GM04504 (cell line): ENCODE data around the gene FRMD3.

Experiments
- DNase-seq: peaks from one replicate; pipeline ENCODE4 v3.0.0-alpha.2; 2012; ENCODE audit warnings: low read depth

The FRMD3 gene

GRCh38 chr9:83281306-83282255 is 256.6 kb downstream of the FRMD3 start:
- DNase-seq, result peak; percentile 39

GRCh38 chr9:83280790-83281189 is 257.4 kb downstream of the FRMD3 start:
- no peak for DNase-seq

DNA sequence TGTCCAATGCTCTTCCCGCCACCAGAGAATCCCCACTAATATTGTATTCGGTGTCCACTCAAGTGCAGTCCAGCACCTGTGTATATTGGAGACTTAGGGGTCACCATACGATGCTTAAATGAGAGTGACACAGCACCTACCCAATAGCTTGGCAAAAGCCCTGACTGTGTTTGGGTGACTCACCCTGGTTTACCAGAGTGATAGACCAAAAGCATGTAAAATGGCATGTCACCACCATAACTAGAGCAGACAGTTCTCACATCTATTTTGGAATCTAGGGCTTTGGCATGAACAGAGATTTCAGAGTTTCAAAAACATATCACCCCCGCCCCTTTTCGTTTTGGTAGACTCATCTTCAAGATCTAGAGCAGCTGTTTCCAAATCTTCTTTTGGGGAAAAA is 257.9 kb downstream of the FRMD3 start:
- DNase-seq, result peak; percentile 35

DNA sequence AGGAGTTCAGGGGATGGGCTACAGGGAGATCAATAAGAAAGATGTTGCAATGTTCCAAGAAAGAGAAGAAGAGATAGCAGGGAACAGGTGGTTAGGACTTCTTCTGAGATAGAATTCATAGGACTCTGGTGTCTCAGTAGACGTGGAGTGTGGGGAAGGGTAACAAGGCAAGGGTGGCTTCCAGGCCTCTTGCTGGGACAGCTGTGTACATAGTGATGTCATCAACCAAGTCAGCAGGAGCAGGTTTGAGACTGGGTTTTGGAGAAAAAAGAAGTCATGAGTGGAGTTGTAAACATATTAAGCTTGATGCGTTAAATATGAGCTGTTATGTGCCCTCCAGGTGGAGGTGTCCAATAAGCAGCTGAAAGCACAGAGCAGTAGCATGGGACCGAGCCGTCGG is 263.4 kb downstream of the FRMD3 start:
- DNase-seq, result no peak

- DNase-seq, result no peak
These were observed 266.5 kb downstream of the FRMD3 start for GRCh38 chr9:83271665-83272071.

DNA sequence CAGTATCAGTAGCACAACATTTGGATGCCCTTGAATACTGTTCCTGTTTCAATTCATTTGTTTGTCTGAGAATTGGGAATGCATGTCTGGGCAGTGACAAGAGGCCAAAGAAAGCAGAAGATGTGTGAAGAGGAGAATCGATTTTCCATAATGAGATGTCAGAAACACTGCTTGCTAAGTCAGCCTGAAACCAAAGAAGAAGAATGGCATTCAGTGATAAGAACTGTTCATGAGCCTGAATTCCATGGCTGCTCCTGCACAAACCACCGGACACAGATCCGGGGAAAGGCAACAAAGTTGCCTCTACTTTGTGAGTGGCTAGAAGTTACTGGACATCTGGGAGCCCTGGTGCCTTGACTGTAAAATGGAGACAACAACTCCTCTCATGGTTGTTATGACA is 268.1 kb downstream of the FRMD3 start:
- no peak for DNase-seq

- DNase-seq, result no peak
These were observed 270.5 kb downstream of the FRMD3 start for GRCh38 chr9:83267741-83268140.

DNA sequence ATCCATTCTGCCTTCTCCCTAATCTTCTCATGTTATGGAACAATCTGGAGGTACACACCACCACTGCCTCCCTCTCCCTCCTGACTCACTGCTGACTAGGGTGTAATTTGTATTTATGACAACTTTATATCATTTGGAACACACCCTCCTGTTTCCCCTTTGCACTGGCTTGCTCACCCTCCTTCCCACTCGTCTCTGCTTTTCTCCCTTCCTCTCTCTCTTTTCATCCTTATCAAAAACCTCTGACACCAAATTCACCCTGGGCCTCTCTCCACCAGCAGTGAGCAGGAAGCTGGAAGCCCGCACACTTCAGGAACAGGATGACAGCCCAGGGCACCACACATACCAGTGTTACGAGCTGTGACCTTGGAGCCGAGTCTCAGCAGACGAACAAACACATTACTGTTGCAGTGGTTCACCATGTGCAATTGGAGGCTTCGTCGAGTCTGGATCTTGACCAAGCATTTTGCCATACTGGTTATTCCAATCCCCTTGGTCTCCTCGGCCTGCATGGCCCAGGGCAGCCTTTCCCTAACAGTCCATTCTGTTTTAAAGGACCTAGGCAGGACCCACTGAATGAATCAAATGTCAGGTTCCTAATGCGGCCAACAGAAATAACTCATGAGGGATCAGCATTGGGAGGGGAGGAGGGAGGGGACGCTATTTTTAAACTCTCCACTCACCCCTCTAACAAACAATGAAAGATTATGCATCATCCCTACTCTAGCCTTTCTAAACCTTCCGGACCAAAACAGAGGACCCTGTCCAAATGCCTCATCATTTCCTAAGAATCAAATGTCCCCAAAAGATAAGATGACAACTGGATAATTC is 271.3 kb downstream of the FRMD3 start:
- DNase-seq, result peak; percentile 6

GRCh38 chr9:83266331-83266665 is 271.9 kb downstream of the FRMD3 start:
- no peak for DNase-seq

DNA sequence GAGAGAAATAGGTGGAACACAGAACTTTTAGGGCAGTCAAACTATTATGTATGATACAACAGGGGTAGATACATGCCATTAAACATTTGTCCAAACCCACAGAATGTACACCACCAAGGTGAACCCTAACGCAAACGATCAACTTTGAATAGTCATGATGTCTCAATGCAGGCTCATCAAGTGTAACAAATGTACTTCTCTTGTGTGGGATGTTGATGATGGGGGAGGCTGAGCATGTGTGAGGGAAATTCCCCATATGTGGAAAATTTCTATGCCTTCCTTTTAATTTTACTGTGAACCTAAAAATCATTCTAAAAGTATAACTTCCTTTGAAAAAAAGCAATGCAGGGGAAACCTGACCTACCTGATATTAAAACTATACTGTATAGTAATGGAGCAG is 273.9 kb downstream of the FRMD3 start:
- DNase-seq, result no peak

DNA sequence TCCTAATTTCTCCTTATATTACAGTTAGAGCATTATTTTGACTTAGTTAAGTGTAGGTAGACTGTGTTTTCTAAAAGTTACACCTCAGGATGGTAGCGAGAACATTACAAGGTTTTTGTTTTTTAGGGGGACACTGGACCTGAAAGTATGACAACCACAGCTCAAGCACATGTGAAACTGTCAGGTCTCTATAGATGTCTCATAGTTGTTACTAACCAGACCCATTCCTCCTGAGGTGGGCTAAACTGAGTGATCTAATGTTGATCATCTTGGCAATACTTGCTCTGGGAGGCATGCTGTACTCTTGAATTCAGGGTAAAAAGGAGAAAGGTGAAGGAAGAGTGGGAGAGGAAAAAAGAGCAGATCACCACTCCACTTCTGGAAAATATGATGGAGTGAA is 278.6 kb downstream of the FRMD3 start:
- no peak for DNase-seq

DNA sequence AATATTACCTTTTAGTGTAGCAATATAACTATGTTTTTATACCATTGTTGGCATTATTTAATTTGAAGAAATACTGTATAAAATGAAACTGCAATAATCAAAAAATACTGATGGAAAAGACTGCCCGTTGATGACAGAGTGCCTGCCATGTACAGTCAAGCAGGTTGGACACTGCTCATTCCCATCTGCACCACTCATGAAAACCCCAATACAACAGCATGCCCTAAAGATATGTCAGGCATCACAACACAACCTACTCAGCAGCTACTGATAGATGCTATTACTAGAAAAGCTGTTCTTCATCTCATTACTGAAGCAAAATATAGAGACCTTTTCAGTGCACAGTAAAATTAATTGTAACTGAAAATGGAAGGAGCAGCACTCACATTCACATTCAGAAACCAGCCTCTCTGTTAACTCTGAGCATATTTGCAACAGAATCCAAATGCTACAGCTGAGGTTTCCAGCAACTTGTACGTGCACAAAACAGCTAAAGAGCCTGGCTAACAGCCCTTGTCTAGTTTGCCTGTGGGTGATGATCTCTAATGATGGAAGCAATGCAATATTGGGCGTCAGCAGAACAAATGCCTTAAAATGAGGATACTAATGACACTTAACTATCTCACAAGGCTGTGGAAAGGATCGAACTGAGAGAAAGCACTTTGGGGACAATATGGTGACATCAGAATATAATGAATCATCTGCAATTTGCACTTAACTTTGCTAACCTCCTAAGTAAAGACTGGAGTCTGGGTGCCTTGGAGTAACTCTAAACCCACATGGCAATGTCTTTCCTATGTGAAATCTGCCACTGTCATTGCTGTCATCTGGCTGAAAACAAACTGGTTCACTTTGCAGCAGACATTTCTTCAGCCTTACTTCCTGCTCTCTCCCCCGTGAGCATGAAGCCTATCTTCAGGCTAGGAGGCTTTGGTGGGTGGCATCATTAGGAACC is 280.0 kb downstream of the FRMD3 start:
- no peak for DNase-seq

GRCh38 chr9:83247732-83248131 is 290.5 kb downstream of the FRMD3 start:
- DNase-seq, result no peak

DNA sequence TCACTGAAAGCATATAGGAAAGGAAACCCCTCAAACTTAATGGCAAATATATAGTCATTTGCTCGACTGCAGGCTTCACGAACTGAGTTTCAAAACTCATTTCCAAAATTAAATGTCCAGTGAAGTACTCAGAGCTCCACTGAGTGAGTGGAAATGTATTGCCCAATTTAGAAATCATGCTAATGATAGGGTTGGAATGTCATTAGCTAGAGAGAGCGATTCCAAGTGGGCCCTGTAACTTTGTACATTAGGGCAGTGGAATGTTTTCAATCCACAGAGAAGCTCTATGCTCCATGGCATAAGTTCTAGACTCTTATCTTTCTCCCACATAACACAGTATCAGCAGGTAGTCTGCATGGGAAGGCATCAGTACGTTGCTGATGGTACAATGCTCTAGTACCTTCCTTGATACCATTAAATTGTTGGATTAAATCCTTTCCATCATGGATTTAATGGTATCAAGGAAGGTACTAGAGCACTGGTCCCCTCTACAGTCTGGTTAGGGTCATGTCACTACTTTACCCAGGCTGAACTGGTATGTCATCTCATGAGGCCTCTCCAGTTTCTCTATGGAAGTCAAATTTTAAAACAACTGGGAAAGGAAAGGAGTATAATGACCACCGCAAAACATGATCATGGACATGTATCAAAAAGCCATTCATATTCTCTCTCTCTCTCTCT is 292.1 kb downstream of the FRMD3 start:
- no peak for DNase-seq

GRCh38 chr9:83242066-83242465 is 296.1 kb downstream of the FRMD3 start:
- DNase-seq, result no peak

- DNase-seq, result no peak
These were observed 297.5 kb downstream of the FRMD3 start for GRCh38 chr9:83240671-83241070.

DNA sequence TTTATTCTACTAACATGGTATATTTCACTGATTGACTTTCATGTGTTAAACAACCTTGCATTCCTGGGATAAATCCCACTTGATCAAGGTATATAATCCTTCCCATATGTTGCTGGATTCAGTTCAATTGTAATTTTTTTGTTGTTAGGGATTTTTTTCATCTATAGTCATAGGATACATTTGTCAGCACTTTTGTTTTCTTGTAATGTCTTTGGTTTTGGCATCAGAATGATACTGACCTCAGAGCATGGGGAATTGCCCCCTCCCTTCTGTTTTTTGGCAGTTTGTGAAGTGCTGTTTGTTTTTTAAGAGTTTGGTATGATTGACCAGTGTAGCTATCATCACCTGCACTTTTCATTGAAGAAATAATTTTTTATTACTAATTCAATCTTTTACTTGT is 298.5 kb downstream of the FRMD3 start:
- no peak for DNase-seq

DNA sequence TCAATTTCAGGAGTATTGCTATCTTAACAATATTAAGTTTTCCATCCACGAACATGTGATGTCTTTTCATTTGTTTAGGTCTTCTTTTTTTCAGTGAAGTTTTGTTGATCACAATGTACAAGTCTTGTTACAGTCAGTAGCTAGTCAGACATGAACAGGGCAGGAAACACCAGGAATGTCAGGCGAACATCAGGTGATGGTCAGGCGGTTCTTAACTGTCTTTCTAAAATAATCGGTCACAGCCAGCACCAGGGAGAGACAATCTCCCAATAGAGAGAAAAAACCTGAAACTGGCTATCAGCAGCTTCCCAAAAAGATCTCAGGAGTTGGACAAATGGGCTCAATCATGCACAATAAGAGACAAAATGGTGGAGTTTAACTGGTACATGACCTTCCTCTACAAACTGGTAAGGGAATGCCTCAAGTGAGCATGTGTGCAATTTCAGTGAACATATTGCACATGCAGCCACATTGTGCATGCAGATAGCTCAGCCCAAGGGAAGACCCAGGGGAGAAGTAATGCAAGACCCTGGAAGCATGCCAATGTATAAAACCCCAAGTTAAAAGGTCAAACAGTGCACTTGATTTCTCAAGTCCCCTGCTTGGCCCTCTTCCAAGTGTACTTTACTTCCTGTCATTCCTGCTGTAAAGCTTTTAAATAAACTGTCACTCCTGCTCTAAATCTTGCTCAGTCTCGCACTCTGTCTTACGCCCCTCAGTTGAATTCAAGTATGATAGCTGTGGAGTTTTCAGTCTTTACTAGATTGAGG is 299.1 kb downstream of the FRMD3 start:
- DNase-seq, result no peak

DNA sequence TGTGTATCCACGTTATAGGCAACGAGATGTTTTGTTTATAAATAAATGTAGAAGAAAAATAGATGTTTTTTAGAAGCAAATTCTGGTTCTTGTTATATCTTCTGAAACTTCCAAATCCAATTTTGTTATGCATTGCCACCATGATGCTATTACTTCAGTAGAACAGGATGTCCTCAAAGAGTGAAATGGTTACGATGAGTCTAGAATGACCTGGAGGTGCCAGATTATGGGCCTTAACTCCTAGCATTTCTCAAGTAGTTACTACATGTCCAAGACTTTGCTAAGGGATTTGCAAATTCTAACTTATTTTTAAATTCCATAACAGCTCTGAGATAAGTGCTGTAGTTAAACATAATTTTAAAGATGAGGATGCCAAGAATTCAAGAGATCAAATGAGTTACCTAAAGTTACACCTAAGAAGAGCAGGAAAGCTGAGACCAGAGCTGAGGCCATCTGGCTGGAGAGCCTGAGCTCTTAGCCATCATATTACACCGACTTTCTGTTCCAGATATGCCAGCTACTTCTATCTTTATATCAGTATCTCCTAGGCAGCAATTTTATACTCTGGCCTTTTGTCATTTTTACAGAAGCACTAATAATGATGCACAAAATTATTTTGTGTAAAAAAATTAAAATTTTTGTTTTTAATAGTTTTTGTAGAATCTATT is 302.0 kb downstream of the FRMD3 start:
- DNase-seq, result no peak

GRCh38 chr9:83235526-83235925 is 302.7 kb downstream of the FRMD3 start:
- no peak for DNase-seq
